ENCODE data around the gene TTC9. TPM values are rescaled to one million over a fixed set of nuclear protein-coding genes. Genes with fewer than 3 reads are reported as not detected.

TTC9 gene
- total RNA-seq (2012; rRNA removed) = under 0.01 and 1.7 TPM in 2 replicates

- Histone ChIP-seq H3K27me3 (ENCODE audit: control insufficient read depth, insufficient read depth, low read length) (peaks cover 24% of the 10 kb centered on the region), H3K9ac (ENCODE audit: low read depth, low read length) (peak within 1 kb of the TSS; percentile 72), H3K4me1 (ENCODE audit: control insufficient read depth, insufficient read depth, low read length) (peaks cover 13% of the 10 kb centered on the region), H3K4me2 (ENCODE audit: low read length) (peak within 1 kb of the TSS; percentile 84), H3K9me3 (replicated peaks; ENCODE audit: low read length) (no peaks in the 10 kb centered on the region), H3K36me3 (ENCODE audit: insufficient read depth, low read length) (no peaks in the 10 kb centered on the region), H3K4me3 (ENCODE audit: low read length) (peak within 1 kb of the TSS; percentile 74)
These were observed at the start of gene TTC9 for GRCh38 chr14:70641548-70642302. TSS of gene TTC9 (plus strand) at chr14:70641916. CDS start at chr14:70642130, 214 bp downstream.

- Histone ChIP-seq H3K4me1 (ENCODE audit: control insufficient read depth, insufficient read depth, low read length) (peaks cover 15% of the 10 kb centered on the region), H3K4me2 (ENCODE audit: low read length) (no peak overlapping the region), H3K9ac (ENCODE audit: low read depth, low read length) (no peak overlapping the region), H3K4me3 (ENCODE audit: low read length) (no peak overlapping the region), H3K9me3 (replicated peaks; ENCODE audit: low read length) (no peaks in the 10 kb centered on the region), H3K36me3 (ENCODE audit: insufficient read depth, low read length) (peaks cover 59% of the 10 kb centered on the region), H3K27me3 (ENCODE audit: control insufficient read depth, insufficient read depth, low read length) (no peaks in the 10 kb centered on the region)
These were observed 47.3 kb upstream of the TTC9 start for GRCh38 chr14:70594461-70594860.

GRCh38 chr14:70595443-70596185, 46.1 kb upstream of the TTC9 start:
- Histone ChIP-seq H3K4me3 (ENCODE audit: low read length) (no peak overlapping the region), H3K27me3 (ENCODE audit: control insufficient read depth, insufficient read depth, low read length) (no peaks in the 10 kb centered on the region), H3K4me2 (ENCODE audit: low read length) (no peak overlapping the region), H3K9ac (ENCODE audit: low read depth, low read length) (no peak overlapping the region), H3K4me1 (ENCODE audit: control insufficient read depth, insufficient read depth, low read length) (peaks cover 18% of the 10 kb centered on the region), H3K36me3 (ENCODE audit: insufficient read depth, low read length) (peaks cover 47% of the 10 kb centered on the region), H3K9me3 (replicated peaks; ENCODE audit: low read length) (no peaks in the 10 kb centered on the region)

- Histone ChIP-seq H3K9me3 (replicated peaks; ENCODE audit: low read length) (no peaks in the 10 kb centered on the region), H3K9ac (ENCODE audit: low read depth, low read length) (no peak overlapping the region), H3K27me3 (ENCODE audit: control insufficient read depth, insufficient read depth, low read length) (no peaks in the 10 kb centered on the region), H3K4me3 (ENCODE audit: low read length) (no peak overlapping the region), H3K4me2 (ENCODE audit: low read length) (no peak overlapping the region), H3K36me3 (ENCODE audit: insufficient read depth, low read length) (peaks cover 30% of the 10 kb centered on the region), H3K4me1 (ENCODE audit: control insufficient read depth, insufficient read depth, low read length) (peaks cover 24% of the 10 kb centered on the region)
These were observed 44.0 kb upstream of the TTC9 start for GRCh38 chr14:70597731-70598130.

- Histone ChIP-seq H3K4me3 (ENCODE audit: low read length) (peak overlapping the region; percentile 99), H3K4me1 (ENCODE audit: control insufficient read depth, insufficient read depth, low read length) (peaks cover 24% of the 10 kb centered on the region), H3K4me2 (ENCODE audit: low read length) (peak overlapping the region; percentile 93), H3K9me3 (replicated peaks; ENCODE audit: low read length) (no peaks in the 10 kb centered on the region), H3K27me3 (ENCODE audit: control insufficient read depth, insufficient read depth, low read length) (peaks cover 1% of the 10 kb centered on the region), H3K36me3 (ENCODE audit: insufficient read depth, low read length) (peaks cover 15% of the 10 kb centered on the region), H3K9ac (ENCODE audit: low read depth, low read length) (peak overlapping the region; percentile 98)
These were observed 42.4 kb upstream of the TTC9 start for GRCh38 chr14:70599345-70599744.

GRCh38 chr14:70600382-70601157, 41.1 kb upstream of the TTC9 start, which contains the start of gene MED6:
TSS of gene MED6 (minus strand) at chr14:70600655. CDS start at chr14:70600637, 18 bp downstream.
- H3K27me3 ChIP-seq (ENCODE audit: control insufficient read depth, insufficient read depth, low read length) = peaks cover 4% of the 10 kb centered on the region
- peak within 1 kb of the TSS; percentile 98 for H3K9ac ChIP-seq (ENCODE audit: low read depth, low read length)
- peak within 1 kb of the TSS; percentile 93 for H3K4me2 ChIP-seq (ENCODE audit: low read length)
- H3K36me3 ChIP-seq (ENCODE audit: insufficient read depth, low read length) = peaks cover 5% of the 10 kb centered on the region
- H3K9me3 ChIP-seq (replicated peaks; ENCODE audit: low read length) = no peaks in the 10 kb centered on the region
- peaks cover 20% of the 10 kb centered on the region for H3K4me1 ChIP-seq (ENCODE audit: control insufficient read depth, insufficient read depth, low read length)
- peak within 1 kb of the TSS; percentile 99 for H3K4me3 ChIP-seq (ENCODE audit: low read length)

- H3K4me1 ChIP-seq (ENCODE audit: control insufficient read depth, insufficient read depth, low read length) = peaks cover 16% of the 10 kb centered on the region
These were observed 40.6 kb upstream of the TTC9 start for GRCh38 chr14:70601162-70601561.

GRCh38 chr14:70602254-70602653, 39.5 kb upstream of the TTC9 start:
- peaks cover 9% of the 10 kb centered on the region for H3K27me3 ChIP-seq (ENCODE audit: control insufficient read depth, insufficient read depth, low read length)
- H3K4me3 ChIP-seq (ENCODE audit: low read length) = no peak overlapping the region
- no peaks in the 10 kb centered on the region for H3K9me3 ChIP-seq (replicated peaks; ENCODE audit: low read length)
- H3K36me3 ChIP-seq (ENCODE audit: insufficient read depth, low read length) = no peaks in the 10 kb centered on the region
- no peak overlapping the region for H3K9ac ChIP-seq (ENCODE audit: low read depth, low read length)
- peaks cover 16% of the 10 kb centered on the region for H3K4me1 ChIP-seq (ENCODE audit: control insufficient read depth, insufficient read depth, low read length)
- no peak overlapping the region for H3K4me2 ChIP-seq (ENCODE audit: low read length)

More at GRCh38 chr14:70601162-70601561, 40.6 kb upstream of the TTC9 start:
- Histone ChIP-seq H3K9me3 (replicated peaks; ENCODE audit: low read length) (no peaks in the 10 kb centered on the region), H3K4me3 (ENCODE audit: low read length) (peak overlapping the region; percentile 69), H3K27me3 (ENCODE audit: control insufficient read depth, insufficient read depth, low read length) (peaks cover 4% of the 10 kb centered on the region), H3K4me2 (ENCODE audit: low read length) (peak overlapping the region; percentile 86), H3K36me3 (ENCODE audit: insufficient read depth, low read length) (peaks cover 5% of the 10 kb centered on the region), H3K9ac (ENCODE audit: low read depth, low read length) (peak overlapping the region; percentile 76)

GRCh38 chr14:70611216-70611615, 30.5 kb upstream of the TTC9 start:
- Histone ChIP-seq H3K36me3 (ENCODE audit: insufficient read depth, low read length) (no peaks in the 10 kb centered on the region), H3K4me2 (ENCODE audit: low read length) (no peak overlapping the region), H3K4me3 (ENCODE audit: low read length) (no peak overlapping the region), H3K4me1 (ENCODE audit: control insufficient read depth, insufficient read depth, low read length) (no peaks in the 10 kb centered on the region), H3K9me3 (replicated peaks; ENCODE audit: low read length) (no peaks in the 10 kb centered on the region), H3K9ac (ENCODE audit: low read depth, low read length) (no peak overlapping the region), H3K27me3 (ENCODE audit: control insufficient read depth, insufficient read depth, low read length) (peaks cover 25% of the 10 kb centered on the region)

- Histone ChIP-seq H3K36me3 (ENCODE audit: insufficient read depth, low read length) (no peaks in the 10 kb centered on the region), H3K4me3 (ENCODE audit: low read length) (no peak overlapping the region), H3K4me1 (ENCODE audit: control insufficient read depth, insufficient read depth, low read length) (no peaks in the 10 kb centered on the region), H3K9ac (ENCODE audit: low read depth, low read length) (no peak overlapping the region), H3K4me2 (ENCODE audit: low read length) (no peak overlapping the region), H3K9me3 (replicated peaks; ENCODE audit: low read length) (no peaks in the 10 kb centered on the region), H3K27me3 (ENCODE audit: control insufficient read depth, insufficient read depth, low read length) (peaks cover 12% of the 10 kb centered on the region)
These were observed 25.1 kb upstream of the TTC9 start for GRCh38 chr14:70616646-70617045.

- H3K9ac ChIP-seq (ENCODE audit: low read depth, low read length) = no peak overlapping the region
- no peaks in the 10 kb centered on the region for H3K4me1 ChIP-seq (ENCODE audit: control insufficient read depth, insufficient read depth, low read length)
- H3K4me3 ChIP-seq (ENCODE audit: low read length) = no peak overlapping the region
- H3K9me3 ChIP-seq (replicated peaks; ENCODE audit: low read length) = no peaks in the 10 kb centered on the region
- no peaks in the 10 kb centered on the region for H3K36me3 ChIP-seq (ENCODE audit: insufficient read depth, low read length)
- no peak overlapping the region for H3K4me2 ChIP-seq (ENCODE audit: low read length)
- peaks cover 12% of the 10 kb centered on the region for H3K27me3 ChIP-seq (ENCODE audit: control insufficient read depth, insufficient read depth, low read length)
These were observed 23.4 kb upstream of the TTC9 start for GRCh38 chr14:70618314-70618713.
